ENCODE results near the gene CD2AP. TPM values are rescaled to one million over a fixed set of nuclear protein-coding genes. Genes with fewer than 3 reads are reported as not detected.

Gene CD2AP
- total and polyA plus RNA-seq, 4 donors: 5.7 to 22.4 (median 11.5) TPM

DNA sequence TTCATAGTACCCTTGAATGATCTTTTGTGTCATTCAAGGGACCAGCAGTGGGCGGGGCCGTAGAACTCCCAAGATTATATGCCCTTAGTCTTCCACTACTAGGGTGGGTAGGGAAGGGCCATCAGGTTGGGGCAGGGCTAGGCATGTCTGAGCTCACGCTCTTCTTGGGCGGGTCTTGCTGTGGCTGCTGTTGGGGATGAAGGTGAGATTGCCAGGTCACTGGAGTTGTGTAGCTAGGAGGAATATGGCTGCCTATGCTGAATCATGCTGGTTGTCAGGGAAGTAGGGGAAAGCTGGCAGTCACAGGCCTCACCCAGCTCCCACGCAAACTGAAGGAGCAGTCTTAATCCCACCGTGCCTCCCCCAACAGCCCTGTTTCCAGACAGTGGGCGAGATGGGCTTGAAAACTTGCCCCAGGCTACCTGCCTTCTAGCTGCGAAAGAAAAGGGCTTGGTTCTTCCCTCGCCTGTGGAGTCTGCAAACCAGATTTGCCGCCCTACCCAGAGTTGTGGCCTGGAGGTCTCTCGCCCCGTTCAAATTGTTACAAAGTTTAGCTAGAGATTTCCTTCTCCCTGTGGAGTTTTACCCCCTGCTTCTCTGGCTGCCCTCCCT, 144.4 kb downstream of the CD2AP start:
- no peak for DNase-seq (ENCODE audit: low spot score)
- Histone ChIP-seq H3K4me3 (ENCODE audit: low read depth in 1 of 3, low read length in 3 of 3) (no peak overlapping the region), H3K4me1 (ENCODE audit: control insufficient read depth in 4 of 4, insufficient read depth in 4 of 4, low read length in 3 of 4) (no peaks in the 10 kb centered on the region), H3K9ac (ENCODE audit: low read depth in 1 of 2, low read length in 2 of 2) (no peak overlapping the region), H3K27me3 (ENCODE audit: control insufficient read depth in 4 of 4, insufficient read depth in 4 of 4, low read length in 3 of 4) (no peaks in the 10 kb centered on the region), H3K9me3 (ENCODE audit: control insufficient read depth in 4 of 4, low read length in 3 of 4) (no peaks in the 10 kb centered on the region), H3K27ac (ENCODE audit: low read depth in 1 of 2, low read length in 2 of 2) (no peak overlapping the region), H3K36me3 (ENCODE audit: control insufficient read depth in 4 of 4, insufficient read depth in 3 of 4, low read depth in 1 of 4, low read length in 3 of 4) (peaks cover 4 to 16% (median 15%) of the 10 kb centered on the region in 4 donors)
- no peak for TF ChIP-seq RAD21 (IDR thresholded peaks at IDR 0.05)
- TF ChIP-seq, protein P1, sequence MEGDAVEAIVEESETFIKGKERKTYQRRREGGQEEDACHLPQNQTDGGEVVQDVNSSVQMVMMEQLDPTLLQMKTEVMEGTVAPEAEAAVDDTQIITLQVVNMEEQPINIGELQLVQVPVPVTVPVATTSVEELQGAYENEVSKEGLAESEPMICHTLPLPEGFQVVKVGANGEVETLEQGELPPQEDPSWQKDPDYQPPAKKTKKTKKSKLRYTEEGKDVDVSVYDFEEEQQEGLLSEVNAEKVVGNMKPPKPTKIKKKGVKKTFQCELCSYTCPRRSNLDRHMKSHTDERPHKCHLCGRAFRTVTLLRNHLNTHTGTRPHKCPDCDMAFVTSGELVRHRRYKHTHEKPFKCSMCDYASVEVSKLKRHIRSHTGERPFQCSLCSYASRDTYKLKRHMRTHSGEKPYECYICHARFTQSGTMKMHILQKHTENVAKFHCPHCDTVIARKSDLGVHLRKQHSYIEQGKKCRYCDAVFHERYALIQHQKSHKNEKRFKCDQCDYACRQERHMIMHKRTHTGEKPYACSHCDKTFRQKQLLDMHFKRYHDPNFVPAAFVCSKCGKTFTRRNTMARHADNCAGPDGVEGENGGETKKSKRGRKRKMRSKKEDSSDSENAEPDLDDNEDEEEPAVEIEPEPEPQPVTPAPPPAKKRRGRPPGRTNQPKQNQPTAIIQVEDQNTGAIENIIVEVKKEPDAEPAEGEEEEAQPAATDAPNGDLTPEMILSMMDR (IDR thresholded peaks at IDR 0.05; ENCODE audit: low read depth, low read length, missing input control): no peak
- TF ChIP-seq EGR1 (IDR thresholded peaks at IDR 0.05; ENCODE audit: low read depth in 2 of 2): no peak
- TF ChIP-seq JUND (IDR thresholded peaks at IDR 0.05): no peak
- TF ChIP-seq FOXA1 (IDR thresholded peaks at IDR 0.05): no peak
- TF ChIP-seq, protein P2, sequence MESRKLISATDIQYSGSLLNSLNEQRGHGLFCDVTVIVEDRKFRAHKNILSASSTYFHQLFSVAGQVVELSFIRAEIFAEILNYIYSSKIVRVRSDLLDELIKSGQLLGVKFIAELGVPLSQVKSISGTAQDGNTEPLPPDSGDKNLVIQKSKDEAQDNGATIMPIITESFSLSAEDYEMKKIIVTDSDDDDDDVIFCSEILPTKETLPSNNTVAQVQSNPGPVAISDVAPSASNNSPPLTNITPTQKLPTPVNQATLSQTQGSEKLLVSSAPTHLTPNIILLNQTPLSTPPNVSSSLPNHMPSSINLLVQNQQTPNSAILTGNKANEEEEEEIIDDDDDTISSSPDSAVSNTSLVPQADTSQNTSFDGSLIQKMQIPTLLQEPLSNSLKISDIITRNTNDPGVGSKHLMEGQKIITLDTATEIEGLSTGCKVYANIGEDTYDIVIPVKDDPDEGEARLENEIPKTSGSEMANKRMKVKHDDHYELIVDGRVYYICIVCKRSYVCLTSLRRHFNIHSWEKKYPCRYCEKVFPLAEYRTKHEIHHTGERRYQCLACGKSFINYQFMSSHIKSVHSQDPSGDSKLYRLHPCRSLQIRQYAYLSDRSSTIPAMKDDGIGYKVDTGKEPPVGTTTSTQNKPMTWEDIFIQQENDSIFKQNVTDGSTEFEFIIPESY (IDR thresholded peaks at IDR 0.05): no peak
- TF ChIP-seq, protein P3, sequence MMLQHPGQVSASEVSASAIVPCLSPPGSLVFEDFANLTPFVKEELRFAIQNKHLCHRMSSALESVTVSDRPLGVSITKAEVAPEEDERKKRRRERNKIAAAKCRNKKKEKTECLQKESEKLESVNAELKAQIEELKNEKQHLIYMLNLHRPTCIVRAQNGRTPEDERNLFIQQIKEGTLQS (IDR thresholded peaks at IDR 0.05): no peak
- TF ChIP-seq, protein P4, sequence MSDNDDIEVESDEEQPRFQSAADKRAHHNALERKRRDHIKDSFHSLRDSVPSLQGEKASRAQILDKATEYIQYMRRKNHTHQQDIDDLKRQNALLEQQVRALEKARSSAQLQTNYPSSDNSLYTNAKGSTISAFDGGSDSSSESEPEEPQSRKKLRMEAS (IDR thresholded peaks at IDR 0.05): no peak
- no peak for TF ChIP-seq RXRA (IDR thresholded peaks at IDR 0.05)
- TF ChIP-seq SP1 (IDR thresholded peaks at IDR 0.05): no peak
- TF ChIP-seq FOXA2 (IDR thresholded peaks at IDR 0.05): no peak
- TF ChIP-seq YY1 (IDR thresholded peaks at IDR 0.05): no peak
- TF ChIP-seq GABPA (IDR thresholded peaks at IDR 0.05 in 1 of 2, conservative IDR thresholded peaks at IDR 0.05 in 1 of 2): no peak
- WGBS: 93% methylated on average over 12 of the region's 12 CpGs

DNA sequence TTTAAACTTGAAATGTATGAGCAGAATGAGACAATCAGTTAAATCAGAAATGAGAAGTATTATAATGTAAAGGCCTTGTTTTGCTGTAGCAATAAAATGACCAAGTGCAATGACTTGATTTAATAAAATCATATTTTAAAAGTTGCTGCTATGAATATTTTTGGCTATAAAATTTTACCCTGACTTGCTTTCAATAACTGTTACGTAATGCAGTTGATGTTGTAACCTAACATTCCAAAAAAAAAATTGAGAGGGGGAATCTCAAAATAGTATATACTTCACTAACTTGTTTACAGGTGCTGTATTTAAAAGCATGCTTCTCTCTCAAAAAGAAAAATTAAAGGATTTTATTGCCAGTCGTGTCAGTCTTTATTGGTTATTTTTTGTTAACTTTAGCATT, 149.2 kb downstream of the CD2AP start:
- Histone ChIP-seq H3K27ac (ENCODE audit: low read depth in 1 of 2, low read length in 2 of 2) (no peak overlapping the region), H3K27me3 (ENCODE audit: control insufficient read depth in 4 of 4, insufficient read depth in 4 of 4, low read length in 3 of 4) (no peaks in the 10 kb centered on the region), H3K4me3 (ENCODE audit: low read depth in 1 of 3, low read length in 3 of 3) (no peak overlapping the region), H3K36me3 (ENCODE audit: control insufficient read depth in 4 of 4, insufficient read depth in 3 of 4, low read depth in 1 of 4, low read length in 3 of 4) (peaks cover 4 to 10% (median 9%) of the 10 kb centered on the region in 4 donors), H3K4me1 (ENCODE audit: control insufficient read depth in 4 of 4, insufficient read depth in 4 of 4, low read length in 3 of 4) (peaks cover 0 to 4% (median 0%) of the 10 kb centered on the region in 4 donors), H3K9me3 (ENCODE audit: control insufficient read depth in 4 of 4, low read length in 3 of 4) (no peaks in the 10 kb centered on the region), H3K9ac (ENCODE audit: low read depth in 1 of 2, low read length in 2 of 2) (no peak overlapping the region)
- WGBS: 74% methylated on average over 2 of the region's 2 CpGs
- no peak for DNase-seq (ENCODE audit: low spot score)
- no peak for TF ChIP-seq JUND (IDR thresholded peaks at IDR 0.05)
- TF ChIP-seq, protein P1 (IDR thresholded peaks at IDR 0.05; ENCODE audit: low read depth, low read length, missing input control): no peak
- no peak for TF ChIP-seq TAF1 (conservative IDR thresholded peaks at IDR 0.05)
- TF ChIP-seq, protein P3 (IDR thresholded peaks at IDR 0.05): no peak
- TF ChIP-seq, protein P5, sequence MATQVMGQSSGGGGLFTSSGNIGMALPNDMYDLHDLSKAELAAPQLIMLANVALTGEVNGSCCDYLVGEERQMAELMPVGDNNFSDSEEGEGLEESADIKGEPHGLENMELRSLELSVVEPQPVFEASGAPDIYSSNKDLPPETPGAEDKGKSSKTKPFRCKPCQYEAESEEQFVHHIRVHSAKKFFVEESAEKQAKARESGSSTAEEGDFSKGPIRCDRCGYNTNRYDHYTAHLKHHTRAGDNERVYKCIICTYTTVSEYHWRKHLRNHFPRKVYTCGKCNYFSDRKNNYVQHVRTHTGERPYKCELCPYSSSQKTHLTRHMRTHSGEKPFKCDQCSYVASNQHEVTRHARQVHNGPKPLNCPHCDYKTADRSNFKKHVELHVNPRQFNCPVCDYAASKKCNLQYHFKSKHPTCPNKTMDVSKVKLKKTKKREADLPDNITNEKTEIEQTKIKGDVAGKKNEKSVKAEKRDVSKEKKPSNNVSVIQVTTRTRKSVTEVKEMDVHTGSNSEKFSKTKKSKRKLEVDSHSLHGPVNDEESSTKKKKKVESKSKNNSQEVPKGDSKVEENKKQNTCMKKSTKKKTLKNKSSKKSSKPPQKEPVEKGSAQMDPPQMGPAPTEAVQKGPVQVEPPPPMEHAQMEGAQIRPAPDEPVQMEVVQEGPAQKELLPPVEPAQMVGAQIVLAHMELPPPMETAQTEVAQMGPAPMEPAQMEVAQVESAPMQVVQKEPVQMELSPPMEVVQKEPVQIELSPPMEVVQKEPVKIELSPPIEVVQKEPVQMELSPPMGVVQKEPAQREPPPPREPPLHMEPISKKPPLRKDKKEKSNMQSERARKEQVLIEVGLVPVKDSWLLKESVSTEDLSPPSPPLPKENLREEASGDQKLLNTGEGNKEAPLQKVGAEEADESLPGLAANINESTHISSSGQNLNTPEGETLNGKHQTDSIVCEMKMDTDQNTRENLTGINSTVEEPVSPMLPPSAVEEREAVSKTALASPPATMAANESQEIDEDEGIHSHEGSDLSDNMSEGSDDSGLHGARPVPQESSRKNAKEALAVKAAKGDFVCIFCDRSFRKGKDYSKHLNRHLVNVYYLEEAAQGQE (IDR thresholded peaks at IDR 0.05): no peak
- no peak for TF ChIP-seq EGR1 (IDR thresholded peaks at IDR 0.05; ENCODE audit: low read depth in 2 of 2)
- TF ChIP-seq, protein P2 (IDR thresholded peaks at IDR 0.05): no peak
- no peak for TF ChIP-seq HNF4A (conservative IDR thresholded peaks at IDR 0.05)
- no peak for TF ChIP-seq FOXA1 (IDR thresholded peaks at IDR 0.05)
- TF ChIP-seq RXRA (IDR thresholded peaks at IDR 0.05): no peak
- TF ChIP-seq FOXA2 (IDR thresholded peaks at IDR 0.05): no peak
- TF ChIP-seq RAD21 (IDR thresholded peaks at IDR 0.05): no peak
- no peak for TF ChIP-seq YY1 (IDR thresholded peaks at IDR 0.05)
- no peak for TF ChIP-seq GABPA (IDR thresholded peaks at IDR 0.05 in 1 of 2, conservative IDR thresholded peaks at IDR 0.05 in 1 of 2)
- TF ChIP-seq NR2F2 (IDR thresholded peaks at IDR 0.05): no peak
- TF ChIP-seq HNF4G (IDR thresholded peaks at IDR 0.05): no peak

Data from liver (tissue), 9 donors.